ENCODE measurements around the gene CALB2. TPM values are rescaled to one million over a fixed set of nuclear protein-coding genes. Genes with fewer than 3 reads are reported as not detected.

Gene CALB2
- total RNA-seq, 6 experiments from 2014 or later = not detected

- 53% methylated on average over 6 of the region's 10 CpGs for WGBS (ENCODE audit: insufficient coverage, low coverage, low lambda C conversion rate, missing lambda C conversion rate)
- peaks cover 0 to 10% (median 4%) of the 10 kb centered on the region in 4 donors for H3K4me1 ChIP-seq
- intact Hi-C loops (cut with DNase I) = no loop called here
- H3K4me3 ChIP-seq = no peak overlapping the region
- no peak overlapping the region for H3K27ac ChIP-seq
- H3K36me3 ChIP-seq = no peaks in the 10 kb centered on the region
- no peaks in the 10 kb centered on the region for H3K27me3 ChIP-seq
- ATAC-seq (peak in 3 of 4 donors; percentile 18 to 61 (median 59)), DNase-seq (no peak)
- no peaks in the 10 kb centered on the region for H3K9me3 ChIP-seq
- TF ChIP-seq, protein P1, sequence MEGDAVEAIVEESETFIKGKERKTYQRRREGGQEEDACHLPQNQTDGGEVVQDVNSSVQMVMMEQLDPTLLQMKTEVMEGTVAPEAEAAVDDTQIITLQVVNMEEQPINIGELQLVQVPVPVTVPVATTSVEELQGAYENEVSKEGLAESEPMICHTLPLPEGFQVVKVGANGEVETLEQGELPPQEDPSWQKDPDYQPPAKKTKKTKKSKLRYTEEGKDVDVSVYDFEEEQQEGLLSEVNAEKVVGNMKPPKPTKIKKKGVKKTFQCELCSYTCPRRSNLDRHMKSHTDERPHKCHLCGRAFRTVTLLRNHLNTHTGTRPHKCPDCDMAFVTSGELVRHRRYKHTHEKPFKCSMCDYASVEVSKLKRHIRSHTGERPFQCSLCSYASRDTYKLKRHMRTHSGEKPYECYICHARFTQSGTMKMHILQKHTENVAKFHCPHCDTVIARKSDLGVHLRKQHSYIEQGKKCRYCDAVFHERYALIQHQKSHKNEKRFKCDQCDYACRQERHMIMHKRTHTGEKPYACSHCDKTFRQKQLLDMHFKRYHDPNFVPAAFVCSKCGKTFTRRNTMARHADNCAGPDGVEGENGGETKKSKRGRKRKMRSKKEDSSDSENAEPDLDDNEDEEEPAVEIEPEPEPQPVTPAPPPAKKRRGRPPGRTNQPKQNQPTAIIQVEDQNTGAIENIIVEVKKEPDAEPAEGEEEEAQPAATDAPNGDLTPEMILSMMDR (IDR thresholded peaks at IDR 0.05) = no peak
- TF ChIP-seq POLR2A (IDR thresholded peaks at IDR 0.05) = no peak
These were observed 7.5 kb upstream of the CALB2 start for GRCh38 chr16:71350821-71351557.

GRCh38 chr16:71351558-71351901, 7.0 kb upstream of the CALB2 start:
- Histone ChIP-seq H3K4me3 (no peak overlapping the region), H3K27me3 (no peaks in the 10 kb centered on the region), H3K9me3 (no peaks in the 10 kb centered on the region), H3K36me3 (no peaks in the 10 kb centered on the region), H3K27ac (no peak overlapping the region), H3K4me1 (peaks cover 0 to 10% (median 4%) of the 10 kb centered on the region in 4 donors)
- intact Hi-C loops (cut with DNase I) = no loop called here
- DNase-seq (peak; percentile 66 to 75 (median 71)), ATAC-seq (peak; percentile 58 to 91 (median 80))
- 6% methylated on average over 4 of the region's 5 CpGs for WGBS (ENCODE audit: insufficient coverage, low coverage, low lambda C conversion rate, missing lambda C conversion rate)
- TF ChIP-seq, protein P1 (IDR thresholded peaks at IDR 0.05) = no peak
- no peak for TF ChIP-seq POLR2A (IDR thresholded peaks at IDR 0.05)

GRCh38 chr16:71352466-71352865, 6.1 kb upstream of the CALB2 start:
- no peaks in the 10 kb centered on the region for H3K9me3 ChIP-seq
- ATAC-seq = no peak
- no peaks in the 10 kb centered on the region for H3K27me3 ChIP-seq
- no peaks in the 10 kb centered on the region for H3K36me3 ChIP-seq
- 86% methylated on average over 3 of the region's 3 CpGs for WGBS (ENCODE audit: insufficient coverage, low coverage, low lambda C conversion rate, missing lambda C conversion rate)
- H3K4me1 ChIP-seq = peaks cover 0 to 10% (median 4%) of the 10 kb centered on the region in 4 donors
- DNase-seq = no peak
- intact Hi-C loops (cut with DNase I) = no loop called here
- H3K27ac ChIP-seq = no peak overlapping the region
- H3K4me3 ChIP-seq = no peak overlapping the region
- TF ChIP-seq POLR2A (IDR thresholded peaks at IDR 0.05) = no peak
- TF ChIP-seq, protein P1 (IDR thresholded peaks at IDR 0.05) = no peak

DNA sequence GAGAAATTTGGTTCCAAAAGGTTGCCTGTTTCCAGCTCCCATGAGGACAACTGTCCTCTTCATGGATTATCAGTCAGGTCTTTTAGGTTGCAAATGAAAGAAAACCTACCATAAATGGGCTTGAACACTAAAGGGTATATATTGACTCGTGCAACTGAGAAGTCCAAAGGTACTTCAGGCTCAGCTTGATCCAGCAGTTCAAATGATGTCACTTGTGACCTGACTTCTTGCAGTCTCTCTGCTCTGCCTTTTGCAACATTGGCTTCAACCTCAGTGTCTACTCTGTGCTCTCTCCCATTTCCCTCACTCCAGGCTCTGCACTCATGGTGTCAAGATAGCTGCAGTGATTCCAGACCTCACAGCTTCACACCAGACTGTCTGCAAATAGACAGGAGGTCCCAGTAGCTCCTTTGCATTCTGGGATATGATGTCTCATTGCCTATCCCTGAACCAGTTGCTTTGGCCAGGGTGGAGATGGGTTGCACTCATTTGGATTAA, 5.5 kb upstream of the CALB2 start:
- Histone ChIP-seq H3K4me3 (no peak overlapping the region), H3K9me3 (no peaks in the 10 kb centered on the region), H3K36me3 (no peaks in the 10 kb centered on the region), H3K4me1 (peaks cover 0 to 10% (median 4%) of the 10 kb centered on the region in 4 donors), H3K27ac (no peak overlapping the region), H3K27me3 (no peaks in the 10 kb centered on the region)
- ATAC-seq = no peak
- DNase-seq = no peak
- intact Hi-C loops (cut with DNase I) = no loop called here
- TF ChIP-seq, protein P1 (IDR thresholded peaks at IDR 0.05) = no peak
- TF ChIP-seq POLR2A (IDR thresholded peaks at IDR 0.05) = no peak
- WGBS (ENCODE audit: insufficient coverage, low coverage, low lambda C conversion rate, missing lambda C conversion rate) = 33% methylated on average over 1 of the region's 1 CpG

Measured in right lobe of liver (tissue), 6 donors.